Umbilical cord (tissue), 2 donors: ENCODE results near the gene ZNF385B. TPM values are rescaled to one million over a fixed set of nuclear protein-coding genes. Genes with fewer than 3 reads are reported as not detected.

ENCODE experiments used
- DNase-seq: peaks from one replicate; pipeline ENCODE4 v3.0.0-alpha.2; 2015; ENCODE audit warnings: low spot score
- total RNA-seq: library from RNA; depleted of rRNA; stranded (reverse); fragments of >200 nt; gene quantifications from one replicate; pipeline ENCODE4 v1.2.3, GENCODE V29; 2014; ENCODE audit warnings: low replicate concordance; ENCODE audit not compliant: insufficient read depth

ZNF385B gene
- total RNA-seq, 1 donor from 2014 or later, result 0.72 TPM

- DNase-seq, result no peak
Observed at GRCh38 chr2:179393481-179393880, 467.9 kb downstream of the ZNF385B start.

Other genes starting within 250 kb of the ZNF385B start
- gene CWC22, start 145.7 kb upstream of the ZNF385B start, total RNA-seq, result 12.0 TPM